HCT116 (cell line): ENCODE results near the gene SYNJ1. TPM values are rescaled to one million over a fixed set of nuclear protein-coding genes. Genes with fewer than 3 reads are reported as not detected.
"Not testable (repeated sequence)": the region's sequence is repeated elsewhere in the genome, so short reads cannot be mapped to it uniquely, and the experiment has no call there.

ENCODE experiments used
- ATAC-seq: fragments of 200-7000 bp; cut with Tn5 transposase; 2 replicates; pipeline ENCODE4 v1.9.1; 2020; ENCODE audit warnings: mild to moderate bottlenecking, moderate library complexity
- BruUV-seq: library from RNA; stranded (reverse); fragments of 400-500 nt; replicated peaks from 2 replicates; lab custom pipeline; 2021; lab: Mats Ljungman, UMichigan
- CTCF ChIA-PET: fragments of 300-600 bp; sonication (Branson Sonifier 250); formaldehyde crosslinking; loops from one replicate; lab custom pipeline; 2021; ENCODE audit warnings: antibody characterized with exemption; lab: Charles Lee
- POLR2A ChIA-PET: fragments of 300-600, 350-600 bp; sonication (Branson Sonifier 250); formaldehyde crosslinking; loops from one replicate; lab custom pipeline; 2021; ENCODE audit warnings: antibody characterized with exemption; lab: Charles Lee
- RAD21 ChIA-PET, 2 experiments: fragments of 300-600 bp; sonication (Branson Sonifier 250); formaldehyde crosslinking; loops; one replicate each; lab custom pipeline; 2023; ENCODE audit warnings: low total read pairs in 2 of 2; ENCODE audit not compliant: uncharacterized antibody in 2 of 2, unreplicated experiment in 2 of 2, low non-redundant PET in 1 of 2; lab: Charles Lee
- DNase-seq: peaks from one replicate; pipeline ENCODE4 v3.0.0-alpha.2; 2010; ENCODE audit warnings: low read depth, low spot score
- H2AFZ ChIP-seq: fragments of 200-600 bp; shearing (Covaris generic), sonication (generic); 2 replicates; pipeline ENCODE4 v1.6.1; 2017; ENCODE audit warnings: low read depth, mixed run types, mixed read lengths, antibody characterized with exemption, low read length; ENCODE audit not compliant: poor library complexity, severe bottlenecking
- H3K27ac ChIP-seq: 2 replicates; pipeline ENCODE4 v1.5.1; 2012; ENCODE audit warnings: low read depth, low read length
- H3K27me3 ChIP-seq: fragments of 200-600 bp; sonication (generic); 2 replicates; pipeline ENCODE4 v1.6.1; 2016; ENCODE audit warnings: mixed run types, low read length, mixed read lengths; ENCODE audit not compliant: insufficient read depth
- H3K36me3 ChIP-seq, 2 experiments: fragments of 200-500 bp in 1 of 2; fragments of 200-600 bp in 1 of 2; sonication (Bioruptor generic) in 1 of 2; sonication (generic) in 1 of 2; 2 replicates each; pipeline versions ENCODE4 v1.5.1 to v1.6.1; 2014 to 2016; ENCODE audit warnings: low read length in 2 of 2, inconsistent platforms in 1 of 2, mixed read lengths in 1 of 2, mixed run types in 1 of 2; ENCODE audit not compliant: insufficient read depth in 2 of 2, control insufficient read depth in 1 of 2
- H3K4me1 ChIP-seq, 2 experiments: fragments of 200-600 bp in 1 of 2; sonication (generic) in 1 of 2; 2 replicates each; pipeline versions ENCODE4 v1.5.1 to v1.6.1; 2012 to 2017; ENCODE audit warnings: low read length in 2 of 2, inconsistent platforms in 1 of 2, mild to moderate bottlenecking in 1 of 2, mixed read lengths in 1 of 2, mixed run types in 1 of 2, moderate library complexity in 1 of 2; ENCODE audit not compliant: insufficient read depth in 2 of 2, control insufficient read depth in 1 of 2
- H3K4me2 ChIP-seq: fragments of 200-600 bp; sonication (generic); 2 replicates; pipeline ENCODE4 v1.6.1; 2017; ENCODE audit warnings: mixed run types, low read length, mixed read lengths
- H3K4me3 ChIP-seq, 2 experiments: fragments of 200-600 bp in 1 of 2; sonication (generic) in 1 of 2; replicated peaks in 1 of 2; 2 replicates each; pipeline ENCODE4 v1.5.1; 2011 to 2016; ENCODE audit warnings: low read length in 2 of 2, control low read depth in 1 of 2, low read depth in 1 of 2, mild to moderate bottlenecking in 1 of 2, mixed read lengths in 1 of 2, mixed run types in 1 of 2
- H3K79me2 ChIP-seq: fragments of 200-600 bp; sonication (generic); 2 replicates; pipeline ENCODE4 v1.6.1; 2017; ENCODE audit warnings: mild to moderate bottlenecking, mixed run types, low read length, moderate library complexity, mixed read lengths; ENCODE audit not compliant: insufficient read depth
- H3K9ac ChIP-seq: fragments of 200-600 bp; sonication (generic); 2 replicates; pipeline ENCODE4 v1.6.1; 2016; ENCODE audit warnings: low read length, mixed read lengths
- H3K9me2 ChIP-seq: fragments of 200-600 bp; sonication (generic), shearing (Covaris generic); 2 replicates; pipeline ENCODE4 v1.6.1; 2017; ENCODE audit warnings: mixed run types, mild to moderate bottlenecking, moderate library complexity; ENCODE audit not compliant: insufficient read depth
- H3K9me3 ChIP-seq, 2 experiments: fragments of 200-500 bp in 1 of 2; fragments of 200-600 bp in 1 of 2; sonication (Bioruptor generic) in 1 of 2; sonication (generic) in 1 of 2; 2 replicates each; pipeline ENCODE4 v1.6.1; 2014 to 2017; ENCODE audit warnings: low read length in 2 of 2, mixed read lengths in 2 of 2, inconsistent platforms in 1 of 2, low read depth in 1 of 2, mild to moderate bottlenecking in 1 of 2, mixed run types in 1 of 2, moderate library complexity in 1 of 2; ENCODE audit not compliant: control insufficient read depth in 1 of 2, insufficient read depth in 1 of 2
- H4K20me1 ChIP-seq: fragments of 200-600 bp; sonication (generic), shearing (Covaris generic); 2 replicates; pipeline ENCODE4 v1.6.1; 2017; ENCODE audit warnings: mixed run types, mild to moderate bottlenecking, moderate library complexity; ENCODE audit not compliant: insufficient read depth
- ATF3 ChIP-seq: IDR thresholded peaks from 2 replicates; pipeline ENCODE4 v1.6.1; 2012
- CTCF ChIP-seq, 3 experiments: fragments of 200-600 bp in 1 of 3; sonication (generic) in 1 of 3; IDR thresholded peaks in 2 of 3; conservative IDR thresholded peaks in 1 of 3; 2 replicates each; pipeline ENCODE4 v1.5.1; 2012 to 2017; ENCODE audit warnings: low read depth in 2 of 3, low read length in 2 of 3, antibody characterized with exemption in 1 of 3, borderline replicate concordance in 1 of 3, control low read depth in 1 of 3, mild to moderate bottlenecking in 1 of 3, mixed read lengths in 1 of 3, mixed run types in 1 of 3, moderate library complexity in 1 of 3; ENCODE audit not compliant: insufficient read depth in 1 of 3
- MAX ChIP-seq: IDR thresholded peaks from 2 replicates; pipeline ENCODE4 v1.6.1; 2012
- POLR2A ChIP-seq: IDR thresholded peaks from 2 replicates; pipeline ENCODE4 v1.7.0; 2011; ENCODE audit warnings: borderline replicate concordance; ENCODE audit not compliant: insufficient read depth, insufficient read length; ENCODE audit errors: extremely low read depth
- ZBTB33 ChIP-seq: IDR thresholded peaks from 2 replicates; pipeline ENCODE4 v1.6.1; 2011; ENCODE audit warnings: mild to moderate bottlenecking, low read length, moderate library complexity; ENCODE audit not compliant: insufficient replicate concordance; ENCODE audit errors: extremely low read depth
- ZNF274 ChIP-seq: fragments of 200-500 bp; sonication (Bioruptor generic); IDR thresholded peaks from 2 replicates; pipeline ENCODE4 v1.6.1; 2014; ENCODE audit warnings: mild to moderate bottlenecking, low read depth, low read length, inconsistent platforms
- intact Hi-C: fragments of 100-400 bp; cut with micrococcal nuclease; formaldehyde crosslinking; loops from 2 replicates; pipeline ENCODE4 v1.10.0; 2022
- total RNA-seq: library from RNA; stranded (reverse); gene quantifications from one replicate; pipeline ENCODE4 v1.2.1, GENCODE V29; 2021; ENCODE audit not compliant: unreplicated experiment

Gene SYNJ1
- total RNA-seq, 1 experiment from 2014 or later = 7.2 TPM

GRCh38 chr21:32661981-32662380, 65.8 kb downstream of the SYNJ1 start:
- H3K9me3 ChIP-seq, intact Hi-C loops, H3K27ac ChIP-seq, H3K79me2 ChIP-seq, H4K20me1 ChIP-seq, H3K4me3 ChIP-seq, H2AFZ ChIP-seq, CTCF ChIA-PET, BruUV-seq, H3K27me3 ChIP-seq, H3K9me2 ChIP-seq, ATAC-seq, H3K9ac ChIP-seq, H3K4me2 ChIP-seq, DNase-seq, RAD21 ChIA-PET, H3K4me1 ChIP-seq, POLR2A ChIA-PET: not testable (repeated sequence)
- peaks cover 0 to 21% of the 10 kb centered on the region in 2 experiments; a peak in 3 of 4 replicates for H3K36me3 ChIP-seq

- BruUV-seq, CTCF ChIA-PET, H2AFZ ChIP-seq, ATAC-seq, DNase-seq, H3K9me3 ChIP-seq, H3K4me3 ChIP-seq, H3K4me2 ChIP-seq, H4K20me1 ChIP-seq, H3K9ac ChIP-seq, H3K27ac ChIP-seq, intact Hi-C loops, POLR2A ChIA-PET, H3K4me1 ChIP-seq, H3K27me3 ChIP-seq, H3K9me2 ChIP-seq, H3K79me2 ChIP-seq: not testable (repeated sequence)
- H3K36me3 ChIP-seq = peaks cover 0 to 21% of the 10 kb centered on the region in 2 experiments; a peak in 3 of 4 replicates
- RAD21 ChIA-PET = interaction anchor here in 1 of 2 experiments (0.6 kb wide), 1 partner anchor 87 kb away, joined by 4 read pairs; no protein-coding TSS in a partner anchor
These were observed 66.6 kb downstream of the SYNJ1 start for GRCh38 chr21:32661026-32661782.

GRCh38 chr21:32658524-32658923, 69.3 kb downstream of the SYNJ1 start:
- H3K4me1 ChIP-seq = no peaks in the 10 kb centered on the region
- no peak overlapping the region for H3K4me3 ChIP-seq
- H3K79me2 ChIP-seq = no peaks in the 10 kb centered on the region
- H3K9me3 ChIP-seq = no peaks in the 10 kb centered on the region
- no peaks in the 10 kb centered on the region for H3K9me2 ChIP-seq
- no peak overlapping the region for H3K9ac ChIP-seq
- no peak overlapping the region for H2AFZ ChIP-seq
- H3K27ac ChIP-seq = no peak overlapping the region
- no peak overlapping the region for H3K4me2 ChIP-seq
- no peaks in the 10 kb centered on the region for H3K36me3 ChIP-seq
- intact Hi-C loops = no loop called here
- ChIA-PET RAD21 (no interaction called here), CTCF (no interaction called here), POLR2A (no interaction called here)
- H4K20me1 ChIP-seq = no peaks in the 10 kb centered on the region
- no peaks in the 10 kb centered on the region for H3K27me3 ChIP-seq
- BruUV-seq = no TSS peak
- DNase-seq = no peak
- no peak for ATAC-seq
- no peak for TF ChIP-seq ATF3
- no peak for TF ChIP-seq CTCF (IDR thresholded peaks at IDR 0.05 in 2 of 3, conservative IDR thresholded peaks at IDR 0.05 in 1 of 3; ENCODE audit: borderline replicate concordance in 1 of 3, insufficient read depth in 1 of 3, low read depth in 2 of 3, low read length in 2 of 3)
- TF ChIP-seq POLR2A = no peak
- no peak for TF ChIP-seq ZBTB33
- TF ChIP-seq MAX = no peak
- TF ChIP-seq ZNF274 = no peak
